DND-41 (cell line): ENCODE data around the gene PRKAR1B.

Experiments
- CTCF ChIP-seq: IDR thresholded peaks from 2 replicates; pipeline ENCODE4 v1.5.1; 2012; ENCODE audit warnings: borderline replicate concordance, low read length, moderate library complexity, mild to moderate bottlenecking; ENCODE audit not compliant: poor library complexity, severe bottlenecking; ENCODE audit errors: extremely low read depth
- EZH2 ChIP-seq: IDR thresholded peaks from 3 replicates; pipeline ENCODE4 v1.6.1; 2012; ENCODE audit warnings: borderline replicate concordance, low read depth, mild to moderate bottlenecking, moderate library complexity, low read length, inconsistent platforms; ENCODE audit not compliant: severe bottlenecking

- no peak for TF ChIP-seq CTCF
- TF ChIP-seq EZH2 = no peak
Observed at GRCh38 chr7:557558-557881, 169.6 kb downstream of the PRKAR1B start.
